Measurements from ENCODE around the gene SMAD5.

Gene SMAD5

GRCh38 chr5:136104306-136104965, 28.2 kb upstream of the SMAD5 start:
- DNase-seq (ENCODE audit: low spot score in 2 of 2), result no peak
- Histone ChIP-seq H3K4me3 (no peak overlapping the region), H3K4me1 (no peaks in the 10 kb centered on the region), H3K9me3 (no peaks in the 10 kb centered on the region), H3K36me3 (replicated peaks) (no peaks in the 10 kb centered on the region), H3K27me3 (ENCODE audit: low read depth) (no peaks in the 10 kb centered on the region)
- in situ Hi-C loops (cut with MboI; ENCODE audit: low sequenced_read_pairs), result no loop called here

- Histone ChIP-seq H3K4me1 (no peaks in the 10 kb centered on the region), H3K27me3 (ENCODE audit: low read depth) (no peaks in the 10 kb centered on the region), H3K9me3 (no peaks in the 10 kb centered on the region), H3K4me3 (no peak overlapping the region), H3K36me3 (replicated peaks) (no peaks in the 10 kb centered on the region)
- DNase-seq (ENCODE audit: low spot score in 2 of 2), result no peak
- in situ Hi-C loops (cut with MboI; ENCODE audit: low sequenced_read_pairs), result no loop called here
Measured at GRCh38 chr5:136106351-136107031, 26.2 kb upstream of the SMAD5 start.

- no peak for DNase-seq (ENCODE audit: low spot score in 2 of 2)
- no peak overlapping the region for H3K4me3 ChIP-seq
- H3K36me3 ChIP-seq (replicated peaks), result no peaks in the 10 kb centered on the region
- in situ Hi-C loops (cut with MboI; ENCODE audit: low sequenced_read_pairs), result no loop called here
- H3K27me3 ChIP-seq (ENCODE audit: low read depth), result no peaks in the 10 kb centered on the region
- no peaks in the 10 kb centered on the region for H3K4me1 ChIP-seq
- H3K9me3 ChIP-seq, result no peaks in the 10 kb centered on the region
Measured at GRCh38 chr5:136108180-136108611, 24.4 kb upstream of the SMAD5 start.

- no peaks in the 10 kb centered on the region for H3K27me3 ChIP-seq (ENCODE audit: low read depth)
- DNase-seq (ENCODE audit: low spot score in 2 of 2), result no peak
- no peaks in the 10 kb centered on the region for H3K36me3 ChIP-seq (replicated peaks)
- in situ Hi-C loops (cut with MboI; ENCODE audit: low sequenced_read_pairs), result no loop called here
- H3K9me3 ChIP-seq, result no peaks in the 10 kb centered on the region
- no peaks in the 10 kb centered on the region for H3K4me1 ChIP-seq
- no peak overlapping the region for H3K4me3 ChIP-seq
Measured at GRCh38 chr5:136108766-136109165, 23.9 kb upstream of the SMAD5 start.

- in situ Hi-C loops (cut with MboI; ENCODE audit: low sequenced_read_pairs), result no loop called here
Measured at GRCh38 chr5:136109453-136110135, 23.1 kb upstream of the SMAD5 start.

GRCh38 chr5:136113606-136114005, 19.0 kb upstream of the SMAD5 start:
- Histone ChIP-seq H3K4me1 (no peaks in the 10 kb centered on the region), H3K36me3 (replicated peaks) (no peaks in the 10 kb centered on the region), H3K4me3 (no peak overlapping the region), H3K9me3 (no peaks in the 10 kb centered on the region), H3K27me3 (ENCODE audit: low read depth) (no peaks in the 10 kb centered on the region)
- no peak for DNase-seq (ENCODE audit: low spot score in 2 of 2)
- in situ Hi-C loops (cut with MboI; ENCODE audit: low sequenced_read_pairs), result no loop called here

More at GRCh38 chr5:136109453-136110135, 23.1 kb upstream of the SMAD5 start:
- no peak for DNase-seq (ENCODE audit: low spot score in 2 of 2)
- no peaks in the 10 kb centered on the region for H3K36me3 ChIP-seq (replicated peaks)
- no peaks in the 10 kb centered on the region for H3K27me3 ChIP-seq (ENCODE audit: low read depth)
- no peak overlapping the region for H3K4me3 ChIP-seq
- no peaks in the 10 kb centered on the region for H3K9me3 ChIP-seq
- H3K4me1 ChIP-seq, result no peaks in the 10 kb centered on the region

DNA sequence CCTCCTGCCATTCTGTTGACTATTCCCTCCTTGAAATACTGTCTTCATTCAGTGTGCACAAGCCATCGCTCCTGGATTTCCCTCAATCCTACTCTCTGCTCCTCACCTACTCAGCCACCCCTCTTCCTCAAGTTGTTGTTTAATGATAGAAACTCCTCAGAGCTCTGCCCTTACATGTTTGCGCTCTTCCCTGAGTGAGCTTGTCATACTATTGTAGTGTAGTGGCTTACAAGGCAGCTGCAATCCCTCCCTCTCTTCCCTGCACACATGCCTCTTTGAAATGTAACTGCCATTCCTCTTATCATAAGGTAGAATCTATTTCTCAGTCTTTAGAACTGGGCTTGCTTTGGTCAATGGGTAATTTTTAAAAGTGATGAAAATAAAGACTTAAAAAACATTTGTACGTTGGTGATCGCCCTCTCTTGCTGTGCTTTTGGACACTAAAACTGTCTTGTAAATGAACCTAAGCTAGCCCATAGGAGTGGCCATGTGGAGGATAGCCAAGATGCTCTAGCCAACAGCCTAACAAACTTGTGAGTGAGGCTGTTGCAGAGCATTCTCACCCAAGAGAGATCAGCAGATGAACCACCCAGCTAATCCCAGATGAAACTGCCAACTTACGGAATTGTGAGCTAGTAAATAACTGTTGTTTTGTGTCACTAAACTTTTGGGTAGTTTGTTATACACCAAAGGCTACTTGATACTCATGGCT, 18.1 kb upstream of the SMAD5 start:
- no peaks in the 10 kb centered on the region for H3K27me3 ChIP-seq (ENCODE audit: low read depth)
- DNase-seq (ENCODE audit: low spot score in 2 of 2), result no peak
- H3K4me3 ChIP-seq, result no peak overlapping the region
- in situ Hi-C loops (cut with MboI; ENCODE audit: low sequenced_read_pairs), result no loop called here
- H3K9me3 ChIP-seq, result no peaks in the 10 kb centered on the region
- H3K36me3 ChIP-seq (replicated peaks), result no peaks in the 10 kb centered on the region
- H3K4me1 ChIP-seq, result no peaks in the 10 kb centered on the region

DNA sequence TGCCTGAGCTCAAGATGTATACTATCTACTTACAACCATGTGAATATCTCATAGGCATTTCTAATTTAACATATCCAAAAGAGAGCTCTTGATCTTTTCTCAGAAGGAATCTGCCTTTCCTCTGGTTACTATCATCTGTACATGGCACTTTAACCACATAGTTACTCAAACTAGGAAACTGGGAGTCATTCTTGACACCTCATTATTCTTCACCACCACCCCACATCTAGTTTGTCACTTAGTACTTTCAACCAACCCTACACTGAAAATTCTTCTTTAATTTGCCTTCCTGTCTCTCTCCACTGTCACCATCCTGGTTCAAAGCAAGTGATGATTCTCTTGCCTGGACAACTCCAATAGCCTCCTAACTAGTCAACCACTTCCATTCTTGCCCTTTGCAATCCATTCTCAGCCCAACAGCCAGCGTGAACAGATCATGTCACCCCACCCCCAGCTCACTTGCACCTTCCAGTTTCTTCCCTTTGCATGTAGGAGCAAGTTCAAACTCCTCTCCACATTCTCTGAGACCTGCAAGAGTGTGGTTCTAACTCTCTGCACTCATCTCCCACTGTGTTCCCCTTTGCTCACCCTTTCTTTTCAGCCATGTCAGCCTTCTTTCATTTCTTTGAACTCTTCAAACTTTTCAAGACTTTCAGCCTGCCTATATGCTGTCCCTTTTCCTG, 17.3 kb upstream of the SMAD5 start:
- in situ Hi-C loops (cut with MboI; ENCODE audit: low sequenced_read_pairs), result no loop called here
- no peaks in the 10 kb centered on the region for H3K36me3 ChIP-seq (replicated peaks)
- H3K4me1 ChIP-seq, result no peaks in the 10 kb centered on the region
- DNase-seq (ENCODE audit: low spot score in 2 of 2), result no peak
- no peaks in the 10 kb centered on the region for H3K27me3 ChIP-seq (ENCODE audit: low read depth)
- H3K4me3 ChIP-seq, result no peak overlapping the region
- no peaks in the 10 kb centered on the region for H3K9me3 ChIP-seq

- no peaks in the 10 kb centered on the region for H3K9me3 ChIP-seq
- peaks cover 5% of the 10 kb centered on the region; the same call in 1 of the 2 replicates for H3K27me3 ChIP-seq (ENCODE audit: low read depth)
- no peak overlapping the region for H3K4me3 ChIP-seq
- in situ Hi-C loops (cut with MboI; ENCODE audit: low sequenced_read_pairs), result no loop called here
- no peak for DNase-seq (ENCODE audit: low spot score in 2 of 2)
- H3K4me1 ChIP-seq, result no peaks in the 10 kb centered on the region
- H3K36me3 ChIP-seq (replicated peaks), result no peaks in the 10 kb centered on the region
Measured at GRCh38 chr5:136120529-136120928, 12.1 kb upstream of the SMAD5 start.

- DNase-seq (ENCODE audit: low spot score in 2 of 2), result no peak
- Histone ChIP-seq H3K4me3 (no peak overlapping the region), H3K27me3 (ENCODE audit: low read depth) (peaks cover 7% of the 10 kb centered on the region; the same call in 1 of the 2 replicates), H3K36me3 (replicated peaks) (no peaks in the 10 kb centered on the region), H3K4me1 (no peaks in the 10 kb centered on the region), H3K9me3 (no peaks in the 10 kb centered on the region)
- in situ Hi-C loops (cut with MboI; ENCODE audit: low sequenced_read_pairs), result no loop called here
Measured at GRCh38 chr5:136123236-136123768, 9.3 kb upstream of the SMAD5 start.

DNA sequence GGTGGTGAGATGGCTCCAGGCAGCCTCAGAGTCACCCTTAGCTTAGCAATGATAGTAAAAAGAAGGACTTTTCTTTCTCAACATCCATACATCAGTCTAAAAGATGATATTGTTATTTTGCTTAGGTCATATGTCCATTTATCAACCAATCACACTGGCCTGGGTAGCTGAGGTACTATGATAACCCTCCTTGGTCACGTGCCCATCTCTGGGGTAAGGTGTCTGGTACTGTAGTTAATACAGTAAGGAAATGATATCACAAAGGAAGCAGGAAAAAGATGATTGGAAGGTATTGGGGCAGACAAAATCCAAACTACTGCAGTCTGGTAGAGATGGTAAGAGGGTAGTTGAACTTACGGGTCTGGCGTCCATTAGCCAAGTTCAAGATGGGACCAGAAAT, 5.1 kb upstream of the SMAD5 start:
- Histone ChIP-seq H3K27me3 (ENCODE audit: low read depth) (peaks cover 7% of the 10 kb centered on the region; the same call in 1 of the 2 replicates), H3K4me3 (no peak overlapping the region), H3K36me3 (replicated peaks) (no peaks in the 10 kb centered on the region), H3K9me3 (no peaks in the 10 kb centered on the region), H3K4me1 (peaks cover 7% of the 10 kb centered on the region)
- DNase-seq (ENCODE audit: low spot score in 2 of 2), result no peak
- in situ Hi-C loops (cut with MboI; ENCODE audit: low sequenced_read_pairs), result no loop called here

- H3K4me3 ChIP-seq, result no peak overlapping the region
- in situ Hi-C loops (cut with MboI; ENCODE audit: low sequenced_read_pairs), result no loop called here
- H3K4me1 ChIP-seq, result peaks cover 7% of the 10 kb centered on the region
- H3K27me3 ChIP-seq (ENCODE audit: low read depth), result peaks cover 4% of the 10 kb centered on the region; the same call in 1 of the 2 replicates
- no peaks in the 10 kb centered on the region for H3K9me3 ChIP-seq
- DNase-seq (ENCODE audit: low spot score in 2 of 2), result no peak
- H3K36me3 ChIP-seq (replicated peaks), result no peaks in the 10 kb centered on the region
Measured at GRCh38 chr5:136128481-136128880, 4.2 kb upstream of the SMAD5 start.

GRCh38 chr5:136129445-136129844, 3.2 kb upstream of the SMAD5 start:
- DNase-seq (ENCODE audit: low spot score in 2 of 2), result no peak
- in situ Hi-C loops (cut with MboI; ENCODE audit: low sequenced_read_pairs), result no loop called here
- Histone ChIP-seq H3K9me3 (no peaks in the 10 kb centered on the region), H3K4me1 (peaks cover 9% of the 10 kb centered on the region), H3K36me3 (replicated peaks) (no peaks in the 10 kb centered on the region), H3K4me3 (no peak overlapping the region), H3K27me3 (ENCODE audit: low read depth) (peaks cover 2% of the 10 kb centered on the region; the same call in 1 of the 2 replicates)
